Activated CD4-positive, CD25-positive, alpha-beta regulatory T cell (primary cell): ENCODE data around the gene FKBP15.

Source experiments
- DNase-seq, 4 experiments: peaks; one replicate each; lab custom pipeline; 2025; lab: John Stamatoyannopoulos, UW

Gene FKBP15

DNA sequence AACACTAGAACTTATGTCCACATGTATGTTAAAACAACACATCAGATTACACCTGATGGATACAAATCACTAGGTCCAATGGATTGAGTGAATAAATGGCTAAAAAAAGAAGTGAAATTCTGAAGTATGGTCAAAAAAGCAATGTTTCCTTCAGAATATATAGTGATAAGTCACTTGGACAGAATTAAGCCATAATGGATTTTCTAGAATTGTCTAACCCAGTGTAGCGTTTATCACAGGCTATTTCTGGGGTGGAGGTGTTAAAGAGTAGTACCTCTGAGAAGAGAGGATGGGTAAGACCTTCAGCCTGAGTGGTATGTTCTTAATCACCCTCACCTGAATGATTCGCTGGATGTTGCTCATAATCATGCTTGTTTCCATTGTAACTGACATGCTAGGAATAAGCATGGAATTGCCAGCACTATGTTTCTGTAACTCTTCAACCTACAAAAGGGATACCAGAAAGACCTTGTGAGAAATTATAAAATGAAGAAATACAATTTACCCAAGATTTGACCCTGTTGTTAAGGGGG, 37.1 kb downstream of the FKBP15 start:
- no peak for DNase-seq

DNA sequence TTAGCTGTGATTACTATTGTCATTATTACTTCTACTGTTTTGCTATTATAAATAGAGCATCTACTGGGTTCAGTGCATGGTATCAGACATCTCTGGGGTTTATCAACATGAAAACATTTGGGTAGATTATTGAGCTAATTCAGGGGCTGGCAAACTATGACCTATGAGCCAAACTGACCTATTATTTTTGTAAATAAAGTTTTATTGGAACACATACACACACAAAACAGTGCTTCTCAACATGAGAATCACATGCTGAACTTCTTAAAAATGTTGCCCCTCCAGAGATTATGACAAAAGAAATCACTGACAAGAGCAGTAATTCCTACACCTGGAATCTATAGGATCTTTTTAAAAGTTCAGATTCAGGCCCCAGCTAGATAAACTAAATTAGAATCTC, 39.9 kb downstream of the FKBP15 start:
- DNase-seq: no peak

DNA sequence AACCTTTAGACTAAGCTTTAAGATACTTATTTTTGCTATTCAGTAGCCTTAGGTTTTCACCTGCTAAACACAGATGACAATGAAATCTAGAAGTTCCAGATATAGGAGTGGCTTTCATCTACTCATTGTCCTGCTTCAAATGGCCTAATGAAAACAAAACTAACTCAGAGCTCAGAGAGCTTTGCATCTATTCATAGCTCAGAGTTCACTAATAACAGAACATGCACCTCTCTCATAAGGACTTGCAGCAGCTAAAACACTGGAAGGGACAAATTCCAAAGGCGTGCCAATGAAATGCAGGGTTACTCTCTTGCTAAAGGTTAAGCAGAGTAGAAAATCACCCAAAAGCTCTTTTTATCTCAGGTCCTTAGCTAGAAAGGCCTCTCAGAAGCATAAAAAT, 41.2 kb downstream of the FKBP15 start:
- DNase-seq: no peak

DNA sequence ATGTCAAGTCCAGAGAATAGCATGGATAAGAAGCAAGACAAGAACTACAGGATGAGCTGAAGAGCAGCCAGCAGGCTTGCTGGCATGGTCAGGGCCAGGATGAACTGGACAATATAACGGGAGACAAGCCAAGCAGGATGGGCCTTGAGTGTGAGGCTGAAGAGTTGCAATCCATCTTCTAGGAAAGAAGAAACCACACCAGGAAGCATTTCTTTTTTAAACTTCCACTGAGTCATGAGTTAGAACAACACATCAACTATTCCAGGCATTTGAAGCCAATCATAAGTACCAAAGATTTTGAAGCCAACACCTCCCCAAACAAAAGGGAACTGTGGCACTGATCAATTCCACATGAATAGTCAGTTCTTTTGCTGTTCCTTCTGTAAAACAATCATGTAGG, 43.0 kb downstream of the FKBP15 start:
- no peak for DNase-seq

DNA sequence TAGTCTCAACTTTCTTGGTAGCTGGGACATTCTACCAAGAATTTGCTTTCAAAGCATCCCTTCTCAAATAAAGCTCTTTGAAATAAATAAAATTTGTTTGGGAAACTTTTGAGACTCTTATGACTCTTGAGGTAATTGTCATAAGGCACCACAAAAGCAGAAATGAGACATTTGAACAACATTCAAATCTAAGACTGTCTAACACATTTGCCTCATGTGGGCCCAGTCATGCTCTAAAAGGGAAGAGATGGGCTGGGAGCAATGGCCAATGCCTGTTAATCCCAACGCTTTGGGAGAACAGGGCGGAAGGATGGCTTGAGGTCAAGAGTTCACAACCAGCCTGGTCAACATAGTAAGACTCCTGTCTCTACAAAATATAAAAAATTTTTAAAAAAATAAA, 43.8 kb downstream of the FKBP15 start:
- DNase-seq: no peak

DNA sequence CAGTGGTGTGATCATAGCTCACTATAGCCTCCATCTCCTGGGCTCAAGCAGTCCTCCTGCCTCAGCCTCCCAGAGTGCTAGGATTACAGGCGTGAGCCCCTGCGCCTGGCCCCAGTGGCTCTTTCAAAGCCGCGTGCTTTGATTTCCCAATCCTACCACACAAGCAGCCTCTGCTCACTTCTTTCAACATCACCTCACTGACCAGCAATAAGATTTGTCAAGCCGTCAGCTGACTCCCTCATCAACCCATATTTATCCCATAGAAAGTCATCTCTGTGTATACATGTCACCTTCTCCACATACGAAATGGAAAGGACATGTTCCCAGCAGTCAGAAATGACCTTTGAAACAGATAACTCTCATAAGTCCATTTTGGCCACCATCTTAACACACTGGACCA, 44.3 kb downstream of the FKBP15 start:
- DNase-seq: no peak

DNA sequence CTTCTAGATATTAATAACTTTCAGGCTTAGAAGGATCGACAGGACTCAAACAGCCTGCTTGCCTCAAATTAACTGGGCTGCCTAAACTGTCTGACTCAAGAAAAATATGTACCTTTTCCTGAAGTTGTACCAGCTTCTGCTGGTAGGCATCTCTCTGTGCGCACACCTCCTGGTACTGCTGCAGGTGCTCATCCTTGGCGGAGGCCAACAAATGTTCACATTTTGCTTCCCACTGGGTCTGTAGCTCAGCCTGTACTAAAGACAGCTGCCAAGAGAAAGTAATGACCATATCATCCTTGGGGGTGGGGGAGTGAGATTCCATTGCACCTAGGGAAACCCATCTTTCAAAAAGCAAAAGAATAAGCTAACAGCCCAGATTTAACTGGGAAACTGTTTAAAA, 47.7 kb downstream of the FKBP15 start:
- no peak for DNase-seq

DNA sequence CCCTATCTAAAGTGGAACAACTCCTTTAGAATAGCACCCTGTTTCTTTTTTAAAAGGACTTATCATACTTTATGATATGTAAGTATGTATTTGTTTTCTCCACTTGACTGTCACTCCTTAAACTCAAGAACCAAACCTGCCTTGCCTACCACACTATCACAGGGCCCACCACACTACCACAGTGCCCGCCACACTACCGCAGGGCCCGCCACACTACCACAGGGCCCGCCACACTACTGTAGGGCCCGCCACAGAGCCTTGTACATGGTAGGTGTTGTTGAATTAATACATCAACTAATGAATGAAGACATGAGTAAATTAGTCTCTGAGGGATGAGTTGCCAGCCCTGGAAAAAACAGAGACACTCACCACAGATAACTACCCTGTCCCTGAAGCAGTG, 52.3 kb downstream of the FKBP15 start:
- no peak for DNase-seq

DNA sequence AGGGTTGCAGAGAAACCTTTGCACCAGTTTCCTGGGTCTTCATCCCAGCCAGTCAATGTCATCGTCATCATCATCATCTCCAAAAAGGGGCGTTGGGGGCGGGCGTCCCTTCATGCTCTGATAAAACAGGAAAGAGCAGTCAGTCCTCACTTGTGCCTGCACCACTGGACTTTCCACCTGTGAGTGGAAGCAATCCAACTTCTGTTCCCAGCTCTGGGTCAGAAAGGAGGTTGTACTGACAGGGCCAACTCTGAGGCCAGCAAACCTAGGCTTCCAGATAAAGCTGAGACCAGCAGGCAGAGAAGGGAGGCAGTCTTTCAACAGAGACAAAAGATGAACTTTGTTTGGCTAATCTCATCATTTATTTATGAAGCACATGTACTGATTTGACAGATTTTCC, 55.0 kb downstream of the FKBP15 start:
- DNase-seq: no peak

DNA sequence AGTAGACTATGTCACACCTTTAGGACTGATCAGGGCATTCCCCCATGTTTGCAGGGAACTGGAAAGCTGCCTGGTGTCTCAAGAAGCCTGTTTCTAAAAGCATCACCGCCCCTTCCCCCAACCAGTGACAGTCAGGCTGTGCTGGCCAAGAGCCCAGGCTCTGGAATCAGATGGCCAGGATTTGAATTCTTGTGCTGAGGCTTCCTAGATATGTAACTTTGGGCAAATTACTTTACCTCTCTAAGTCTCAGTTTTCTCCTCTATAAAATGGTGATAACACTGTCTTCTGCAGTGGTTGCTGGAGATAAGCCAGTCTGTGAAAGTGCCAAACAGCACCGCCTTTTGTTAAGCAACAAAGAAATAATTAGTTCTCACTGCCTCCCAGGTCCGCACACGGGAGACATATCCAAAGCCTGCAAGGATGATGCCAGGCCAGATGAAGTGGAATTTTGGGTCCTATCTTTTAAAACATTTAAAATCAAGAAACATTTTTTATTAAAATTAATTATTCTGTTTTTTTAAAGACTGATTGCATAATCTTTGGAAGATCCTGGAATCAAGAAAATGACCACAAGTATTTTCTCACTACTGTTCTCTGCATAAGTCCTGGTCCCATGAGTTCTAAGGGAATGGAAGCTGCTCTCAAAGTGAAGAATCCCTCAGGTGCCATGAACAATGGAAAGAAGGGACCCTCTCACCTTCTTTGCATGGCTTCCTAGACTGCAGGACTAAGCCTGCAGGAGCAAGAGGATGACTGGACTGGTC, 56.4 kb downstream of the FKBP15 start:
- DNase-seq: no peak

DNA sequence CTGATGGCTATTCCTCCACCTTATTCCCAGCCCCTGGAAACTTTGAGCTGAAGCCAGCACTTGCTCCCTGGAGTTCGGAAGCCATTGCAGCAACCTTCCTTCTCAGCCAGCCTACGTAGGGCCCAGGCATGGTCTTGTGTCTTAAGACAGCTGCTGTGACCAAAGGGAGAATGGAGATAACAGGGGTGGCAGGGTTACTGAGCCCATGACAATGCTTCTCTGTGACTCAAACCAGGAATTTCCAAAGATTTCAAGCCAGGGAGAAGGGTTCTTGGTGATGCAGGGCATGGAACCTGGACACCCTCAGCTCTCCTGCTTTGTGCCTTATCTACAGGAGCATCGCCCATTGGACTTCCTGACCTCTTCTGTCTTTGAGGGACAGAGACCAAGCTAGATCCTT, 58.1 kb downstream of the FKBP15 start:
- DNase-seq: no peak

DNA sequence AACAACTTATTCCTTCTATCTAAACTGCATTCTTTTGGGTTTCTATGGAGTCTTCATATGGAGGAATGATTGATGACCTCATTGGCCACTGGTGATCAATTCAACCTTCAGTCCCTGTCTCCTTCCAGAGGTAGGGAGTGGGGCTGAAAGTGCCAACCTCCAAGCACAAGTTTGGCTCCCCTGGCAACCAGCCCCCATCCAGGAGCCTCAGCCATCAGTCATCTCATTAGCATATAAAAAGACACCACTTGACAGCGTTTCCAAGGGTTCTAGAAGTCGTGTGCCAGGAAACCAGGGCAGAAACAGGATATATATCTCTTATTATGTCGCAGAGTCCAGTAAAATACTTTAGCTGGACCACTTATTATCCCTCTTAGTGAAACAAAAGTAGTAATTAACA, 60.5 kb downstream of the FKBP15 start:
- no peak for DNase-seq

DNA sequence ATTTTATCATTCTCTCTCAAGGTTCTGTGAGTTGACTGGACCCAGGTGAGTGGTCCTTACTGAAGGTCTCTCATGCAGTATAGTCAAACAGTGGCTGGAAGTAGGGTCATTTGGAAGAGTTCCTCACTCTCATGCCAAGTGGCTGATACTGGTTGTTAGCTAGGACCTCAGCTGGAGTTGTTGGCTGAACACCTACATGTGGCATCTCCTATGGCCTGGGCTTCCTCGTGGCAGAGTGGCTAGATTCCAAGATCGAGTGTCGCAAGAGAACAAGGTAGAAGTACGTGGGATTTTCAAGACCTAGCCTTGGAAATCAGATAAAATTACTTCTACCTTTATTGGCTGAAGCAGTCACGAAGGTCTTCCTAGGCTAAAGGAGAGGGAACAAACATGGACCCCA, 62.6 kb downstream of the FKBP15 start:
- no peak for DNase-seq

DNA sequence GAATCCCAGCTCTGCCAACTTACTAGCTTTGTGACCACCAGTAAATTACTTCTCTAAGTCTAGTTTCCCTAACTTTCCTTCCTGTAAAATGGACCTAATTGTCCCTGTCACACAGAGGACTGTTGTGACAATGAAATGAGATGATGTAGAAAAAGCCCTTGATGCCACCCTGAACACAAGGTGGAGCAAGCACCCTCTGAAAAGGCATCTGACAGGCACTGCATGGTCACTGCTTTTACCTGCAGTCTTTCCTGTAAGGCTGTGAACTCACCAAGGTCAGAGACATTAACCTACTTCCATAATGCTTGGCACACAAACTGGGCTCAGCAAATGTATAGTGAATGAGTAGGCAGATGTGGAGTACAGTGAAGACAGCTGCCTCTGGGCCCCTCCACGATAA, 64.2 kb downstream of the FKBP15 start:
- no peak for DNase-seq

DNA sequence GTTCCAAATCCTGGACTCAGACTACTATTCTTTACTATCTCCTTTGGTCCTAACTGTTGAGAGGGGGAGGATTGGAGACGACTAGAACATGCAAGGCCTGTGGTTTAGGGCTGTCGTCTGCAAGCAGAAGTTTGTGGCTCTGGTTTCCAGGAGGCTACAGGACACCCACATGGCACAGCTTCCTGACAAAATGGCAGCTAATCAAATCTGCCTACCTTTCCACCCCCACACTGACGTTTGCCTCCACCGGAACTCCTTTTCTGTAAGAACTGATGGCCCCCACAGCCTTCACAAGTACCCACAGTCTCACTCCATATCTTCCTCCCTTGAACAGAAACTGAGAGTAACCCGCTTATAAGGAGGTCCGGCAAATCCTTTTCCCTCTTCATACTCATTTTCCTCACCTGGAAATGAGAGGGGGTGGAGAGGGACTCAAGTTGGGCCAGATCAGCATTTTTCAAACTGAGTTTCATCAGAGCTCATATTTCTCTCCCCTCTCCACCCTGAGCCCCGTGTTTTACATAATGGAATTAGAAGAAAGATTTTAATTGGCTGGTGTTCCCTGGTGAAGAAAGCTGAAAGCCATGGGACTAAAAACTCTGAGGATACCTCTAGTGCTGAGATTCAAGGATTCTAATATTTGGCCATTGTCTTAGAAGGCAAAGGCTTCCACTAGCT, 65.0 kb downstream of the FKBP15 start:
- DNase-seq: no peak

DNA sequence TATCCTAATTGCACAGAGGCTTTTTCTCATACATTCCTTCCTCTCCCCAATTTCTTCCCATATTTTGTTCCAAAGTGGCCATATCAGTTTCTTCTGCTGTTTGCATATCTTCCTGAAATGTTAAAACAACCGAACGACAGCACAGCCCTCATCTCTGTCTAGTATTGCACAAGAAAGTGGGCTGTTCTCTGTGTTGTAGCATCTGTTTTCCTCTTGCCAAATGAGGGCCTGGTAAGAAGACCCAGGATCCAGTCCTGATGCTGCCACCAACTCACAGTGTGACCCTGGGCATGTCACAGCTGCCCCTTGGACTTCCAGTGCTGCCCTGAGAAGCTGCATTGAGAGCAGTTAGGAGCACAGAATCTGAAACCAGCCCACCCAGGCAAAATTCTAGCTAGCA, 66.1 kb downstream of the FKBP15 start:
- no peak for DNase-seq

DNA sequence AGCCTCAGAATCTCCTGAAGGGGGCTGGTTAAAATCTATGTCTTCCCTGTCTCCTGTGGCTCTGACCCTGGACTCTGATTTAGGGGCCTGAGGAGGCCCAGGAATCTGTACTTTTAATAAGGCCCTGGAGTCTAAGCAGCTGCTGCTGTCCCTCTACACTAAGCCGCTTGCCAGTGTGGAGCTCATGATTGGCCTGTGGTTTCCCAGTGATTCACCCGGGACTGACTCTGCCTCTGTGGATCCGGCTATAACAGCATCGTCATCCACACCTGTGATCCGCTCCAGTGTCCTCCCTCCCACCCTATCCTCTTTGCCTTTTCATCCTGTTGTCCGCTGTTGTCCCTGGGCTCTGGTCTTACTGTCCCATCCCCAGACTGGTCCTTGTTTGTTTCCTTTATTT, 66.6 kb downstream of the FKBP15 start:
- DNase-seq: no peak

DNA sequence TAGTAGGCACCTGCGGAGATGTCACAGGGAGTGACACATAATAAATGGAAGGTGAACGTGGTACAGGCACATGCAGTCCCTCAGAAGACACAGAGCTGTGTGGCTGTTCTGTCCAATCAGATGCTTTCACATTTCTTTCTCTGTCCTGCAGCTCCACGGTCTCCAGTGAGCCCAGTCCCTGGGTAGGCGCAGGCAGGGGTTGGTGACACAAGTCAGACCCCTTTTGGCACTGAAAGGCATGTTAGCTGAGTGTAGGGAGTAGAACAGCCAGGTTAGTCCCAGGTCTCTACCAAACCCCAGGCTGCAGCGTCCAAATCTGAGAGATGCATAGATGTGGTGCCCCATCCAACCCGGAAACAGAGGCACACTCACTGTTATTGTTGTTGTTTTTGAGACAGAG, 67.5 kb downstream of the FKBP15 start:
- DNase-seq: no peak

DNA sequence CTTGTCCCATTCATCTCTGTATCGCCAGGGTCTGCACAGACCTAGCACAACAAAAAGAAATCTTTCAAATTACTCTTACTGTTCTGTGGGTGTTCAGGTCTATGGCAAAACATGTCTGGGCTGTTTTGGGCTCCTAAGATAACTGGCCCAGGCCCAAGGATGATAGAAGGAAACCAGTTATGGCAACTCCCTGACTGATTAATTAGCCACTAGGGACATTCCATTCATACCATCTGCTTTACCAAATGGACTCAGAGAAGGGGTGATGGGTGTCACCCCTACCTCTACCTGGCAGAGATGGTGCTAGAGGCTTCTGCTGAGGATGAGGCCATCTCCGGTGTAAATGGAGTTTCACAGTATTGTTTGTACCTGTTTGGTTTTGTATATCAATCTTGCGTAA, 68.4 kb downstream of the FKBP15 start:
- no peak for DNase-seq

DNA sequence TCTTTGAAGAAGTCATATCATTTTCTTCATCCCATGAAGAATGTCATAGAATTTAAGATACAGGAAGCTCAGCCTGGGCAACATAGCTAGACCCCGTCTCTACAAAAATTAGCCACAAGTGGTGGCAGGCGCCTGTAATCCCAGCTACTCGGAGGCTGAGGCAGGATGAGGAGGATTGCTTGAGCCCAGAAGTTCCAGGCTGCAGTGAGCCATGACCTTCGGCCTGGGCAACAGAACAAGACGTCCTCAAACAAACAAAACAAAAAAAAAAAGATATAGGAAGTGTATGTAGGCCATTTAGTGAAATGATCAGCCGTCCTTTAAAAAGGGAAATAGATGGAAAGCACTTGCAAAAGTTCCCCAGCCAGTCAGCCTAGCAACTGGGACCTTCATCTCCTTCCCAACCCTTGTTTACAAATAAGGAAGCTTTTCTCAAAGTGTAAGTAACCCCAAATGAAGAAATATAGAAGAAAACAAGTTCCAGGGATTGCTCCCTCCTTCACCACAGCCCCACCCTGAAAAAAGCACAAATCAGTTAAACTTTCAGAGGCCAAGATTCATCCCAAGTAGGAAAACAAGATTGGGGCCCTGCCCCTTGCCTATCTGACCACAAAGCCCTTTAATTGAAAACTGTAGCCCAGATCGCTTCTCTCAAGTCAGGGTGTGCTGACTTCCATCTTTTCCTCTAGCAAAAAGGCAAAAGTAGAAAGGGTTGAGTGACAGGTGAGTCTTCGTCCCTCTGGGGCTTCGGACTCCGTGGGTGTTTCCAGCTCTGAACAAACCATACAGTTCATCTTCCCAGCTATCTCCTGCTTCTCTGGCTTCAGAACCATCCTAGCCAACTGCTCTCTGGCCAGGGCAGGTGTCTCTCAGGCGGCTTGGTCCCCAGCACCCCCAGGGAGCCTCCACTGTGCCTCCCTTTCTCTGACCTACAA, 69.1 kb downstream of the FKBP15 start:
- DNase-seq: no peak

DNA sequence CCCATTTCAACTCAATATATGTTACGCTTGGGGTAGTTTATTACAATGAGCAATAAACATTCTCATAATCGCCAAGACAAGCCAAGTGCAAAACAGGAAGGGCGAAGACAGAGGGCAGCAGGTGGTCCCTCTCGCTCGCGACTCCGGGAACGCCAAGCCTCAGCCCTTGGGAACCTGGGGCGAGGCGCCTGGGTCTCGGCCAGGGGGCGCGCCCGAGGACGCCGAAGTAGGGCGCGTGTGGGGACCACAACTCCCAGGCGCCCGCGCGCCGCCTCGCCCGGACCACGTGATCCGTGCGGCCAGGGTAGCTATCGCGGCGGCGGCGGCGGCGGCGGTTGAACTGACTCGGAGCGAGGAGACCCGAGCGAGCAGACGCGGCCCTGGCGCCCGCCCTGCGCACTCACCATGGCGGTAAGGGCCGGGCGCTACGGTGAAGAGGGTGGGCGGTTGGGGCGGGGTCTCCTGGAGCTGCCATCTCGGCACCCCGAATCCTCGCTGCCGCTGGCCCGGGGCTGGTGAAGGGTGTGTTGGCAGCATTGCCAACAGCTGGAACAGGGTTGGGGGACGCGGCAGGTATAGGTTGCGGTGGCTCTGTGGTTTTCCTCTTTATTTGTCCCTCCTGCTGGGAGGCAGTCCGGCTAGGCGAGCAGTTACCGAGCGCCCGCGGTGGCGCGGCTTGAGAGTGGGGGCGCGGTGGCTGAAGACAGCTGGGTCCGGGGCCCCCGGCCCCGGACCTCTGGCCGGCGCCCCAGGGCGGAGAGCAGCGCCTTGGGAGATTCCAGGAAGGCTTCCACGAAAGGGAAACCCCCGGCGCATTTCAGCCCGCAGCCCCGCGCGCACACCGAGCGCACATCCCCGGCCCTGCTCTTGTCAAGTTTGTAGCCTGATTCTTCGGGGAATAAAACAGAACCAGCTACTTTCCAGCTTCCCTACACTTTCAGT, 70.1 kb downstream of the FKBP15 start, which contains the start of gene SLC31A2:
SLC31A2 (plus strand) TSS at position 338 of the 942 bp plus-strand sequence; CDS start at position 406, 68 bp downstream.
- DNase-seq: peak; percentile 69 to 77 (median 74)
